WTC11 (cell line): ENCODE results near the gene ZNF740. TPM values are rescaled to one million over a fixed set of nuclear protein-coding genes. Genes with fewer than 3 reads are reported as not detected.

ENCODE experiments used
- ATAC-seq: fragments of 200-7000 bp; cut with Tn5 transposase; 2 replicates; pipeline ENCODE4 v1.10.0; 2021; ENCODE audit warnings: mild to moderate bottlenecking, moderate library complexity
- CTCF ChIA-PET: fragments of 300-600 bp; sonication (Branson Sonifier 250); formaldehyde crosslinking; loops from one replicate; lab custom pipeline; 2021; ENCODE audit warnings: antibody characterized with exemption; lab: Charles Lee
- POLR2A ChIA-PET: fragments of 350-600 bp; sonication (Branson Sonifier 250); formaldehyde crosslinking; loops from one replicate; lab custom pipeline; 2021; ENCODE audit warnings: antibody characterized with exemption; lab: Charles Lee
- DNase-seq: peaks from one replicate; pipeline ENCODE4 v3.0.0; 2021; ENCODE audit warnings: low spot score
- H3K27ac Mint-ChIP-seq: 2 replicates; pipeline ENCODE4 v1.8.0; 2021; ENCODE audit warnings: mixed read lengths
- H3K27me3 Mint-ChIP-seq: 2 replicates; pipeline ENCODE4 v1.8.0; 2021; ENCODE audit warnings: low read depth, mild to moderate bottlenecking, moderate library complexity, mixed read lengths
- H3K36me3 Mint-ChIP-seq: 2 replicates; pipeline ENCODE4 v1.8.0; 2021; ENCODE audit warnings: mixed read lengths
- H3K4me1 Mint-ChIP-seq: 2 replicates; pipeline ENCODE4 v1.8.0; 2022; ENCODE audit warnings: mixed read lengths
- H3K4me3 Mint-ChIP-seq: 2 replicates; pipeline ENCODE4 v1.8.0; 2021; ENCODE audit warnings: mild to moderate bottlenecking, moderate library complexity, mixed read lengths
- H3K9me3 Mint-ChIP-seq: 2 replicates; pipeline ENCODE4 v1.8.0; 2021; ENCODE audit warnings: mixed read lengths
- CREB1 ChIP-seq: sonication (generic); formaldehyde crosslinking; IDR thresholded peaks from 2 replicates; pipeline ENCODE4 v1.8.0; 2023; ENCODE audit warnings: mild to moderate bottlenecking, missing genetic modification reagents
- FOXJ3 ChIP-seq: sonication (generic); formaldehyde crosslinking; IDR thresholded peaks from 2 replicates; pipeline ENCODE4 v1.9.0; 2021; ENCODE audit warnings: missing genetic modification reagents, mild to moderate bottlenecking, borderline replicate concordance
- JAZF1 ChIP-seq: fragments of 250-450 bp; sonication (Bioruptor Pico); IDR thresholded peaks from 2 replicates; pipeline ENCODE4 v1.9.0; 2021; ENCODE audit warnings: moderate library complexity, mild to moderate bottlenecking, inconsistent platforms
- KAT7 ChIP-seq: sonication (generic); formaldehyde crosslinking; IDR thresholded peaks from 2 replicates; pipeline ENCODE4 v1.8.1; 2023; ENCODE audit warnings: missing genetic modification reagents, mild to moderate bottlenecking, borderline replicate concordance
- MYBL2 ChIP-seq: sonication (generic); formaldehyde crosslinking; IDR thresholded peaks from 2 replicates; pipeline ENCODE4 v1.8.1; 2023; ENCODE audit warnings: mild to moderate bottlenecking, moderate library complexity, missing genetic modification reagents
- PRRX2 ChIP-seq: fragments of 250-450 bp; sonication (Bioruptor Pico); IDR thresholded peaks from 2 replicates; pipeline ENCODE4 v1.8.0; 2021; ENCODE audit warnings: mild to moderate bottlenecking
- TP53 ChIP-seq: sonication (generic); formaldehyde crosslinking; IDR thresholded peaks from 2 replicates; pipeline ENCODE4 v1.8.1; 2023; ENCODE audit warnings: mild to moderate bottlenecking, missing genetic modification reagents
- ZNF232 ChIP-seq: sonication (generic); formaldehyde crosslinking; IDR thresholded peaks from 2 replicates; pipeline ENCODE4 v1.8.0; 2022; ENCODE audit warnings: mild to moderate bottlenecking, missing genetic modification reagents
- ZNF317 ChIP-seq: sonication (generic); formaldehyde crosslinking; IDR thresholded peaks from 2 replicates; pipeline ENCODE4 v1.8.1; 2023; ENCODE audit warnings: low read depth, mild to moderate bottlenecking, moderate library complexity, missing genetic modification reagents, borderline replicate concordance
- ZNF423 ChIP-seq: fragments of 250-450 bp; sonication (Bioruptor Pico); IDR thresholded peaks from 2 replicates; pipeline ENCODE4 v2.1.2; 2022; ENCODE audit warnings: mild to moderate bottlenecking, moderate library complexity
- total RNA-seq: library from RNA; stranded (reverse); gene quantifications from 3 replicates; pipeline ENCODE4 v1.2.3, GENCODE V29; 2021
- TF ChIP-seq, protein P1 (sequence below): fragments of 250-450 bp; sonication (Bioruptor Pico); IDR thresholded peaks from 2 replicates; pipeline ENCODE4 v2.1.2; 2022; ENCODE audit warnings: mild to moderate bottlenecking, moderate library complexity
- TF ChIP-seq, protein P2 (sequence below): sonication (generic); formaldehyde crosslinking; IDR thresholded peaks from 2 replicates; pipeline ENCODE4 v1.8.0; 2022; ENCODE audit warnings: missing genetic modification reagents
- TF ChIP-seq, protein P3 (sequence below): fragments of 250-450 bp; sonication (Bioruptor Pico); conservative IDR thresholded peaks from 2 replicates; pipeline ENCODE4 v1.9.0; 2021; ENCODE audit warnings: mild to moderate bottlenecking
- TF ChIP-seq, protein P4 (sequence below): fragments of 250-450 bp; sonication (Bioruptor Pico); IDR thresholded peaks from 2 replicates; pipeline ENCODE4 v1.9.0; 2021; ENCODE audit warnings: moderate library complexity, mild to moderate bottlenecking, inconsistent platforms, borderline replicate concordance
- TF ChIP-seq, protein P5 (sequence below): sonication (generic); formaldehyde crosslinking; IDR thresholded peaks from 2 replicates; pipeline ENCODE4 v1.8.1; 2023; ENCODE audit warnings: mild to moderate bottlenecking, missing genetic modification reagents
- TF ChIP-seq, protein P6 (sequence below): sonication (generic); formaldehyde crosslinking; IDR thresholded peaks from 2 replicates; pipeline ENCODE4 v1.8.1; 2023; ENCODE audit warnings: mild to moderate bottlenecking, missing genetic modification reagents, moderate library complexity

The ZNF740 gene
- total RNA-seq, 1 experiment from 2014 or later = 26.6 TPM

DNA sequence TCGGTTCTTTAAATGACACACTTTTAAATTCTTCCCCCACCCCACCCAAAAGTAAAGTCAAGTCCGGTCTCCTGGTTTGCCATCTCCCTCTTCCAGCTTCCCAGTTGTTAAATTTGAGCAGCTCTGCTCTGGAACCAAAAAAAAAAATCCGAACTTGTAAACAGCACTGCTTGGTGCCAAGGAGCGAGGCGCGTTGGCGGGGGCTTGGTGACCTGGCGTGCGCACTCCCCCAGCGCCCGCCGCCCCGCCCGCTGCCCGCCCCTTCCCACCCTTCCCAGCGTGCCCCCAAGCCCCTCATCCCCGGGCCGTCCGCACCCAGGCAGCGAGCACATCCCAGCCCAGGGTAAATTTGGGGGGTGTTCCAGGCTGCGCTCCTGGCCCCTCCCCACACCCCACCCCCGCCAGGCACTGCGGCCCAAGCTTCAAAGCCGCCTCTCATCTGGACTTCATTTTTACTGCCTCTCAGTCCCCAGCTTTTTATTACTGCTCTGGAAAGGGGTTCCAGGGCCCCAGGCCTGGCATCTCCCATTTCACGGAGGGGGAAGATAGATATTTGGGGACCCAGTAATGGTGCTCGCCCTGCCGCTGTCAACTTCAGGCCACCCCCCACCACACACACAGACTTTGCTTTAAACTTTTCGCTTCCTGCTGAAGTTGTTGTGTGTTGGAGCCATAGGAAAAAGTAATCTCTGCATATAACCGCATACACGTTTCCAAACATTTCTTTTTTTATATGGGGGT, 38.2 kb downstream of the ZNF740 start:
- Mint-ChIP-seq H3K4me3 (peak overlapping the region; percentile 90), H3K4me1 (peaks cover 75% of the 10 kb centered on the region), H3K27me3 (peaks cover 7% of the 10 kb centered on the region; the same call in 1 of the 2 replicates), H3K36me3 (peaks cover 6% of the 10 kb centered on the region; the same call in 1 of the 2 replicates), H3K9me3 (no peaks in the 10 kb centered on the region), H3K27ac (peak overlapping the region; percentile 52)
- ATAC-seq = no peak
- DNase-seq = no peak
- ChIA-PET POLR2A (interaction anchor here (0.7 to 1.0 kb wide), 2 partner anchors 28 to 33 kb away, joined by 3 to 4 read pairs; a partner anchor contains a TSS), CTCF (interaction anchor here (0.6 to 12.2 kb wide), 13 partner anchors 15 to 171 kb away, joined by 3 to 333 read pairs (median 13); partner anchors contain the start of genes AAAS, ESPL1 and SPRYD3)
- TF ChIP-seq, protein P1, sequence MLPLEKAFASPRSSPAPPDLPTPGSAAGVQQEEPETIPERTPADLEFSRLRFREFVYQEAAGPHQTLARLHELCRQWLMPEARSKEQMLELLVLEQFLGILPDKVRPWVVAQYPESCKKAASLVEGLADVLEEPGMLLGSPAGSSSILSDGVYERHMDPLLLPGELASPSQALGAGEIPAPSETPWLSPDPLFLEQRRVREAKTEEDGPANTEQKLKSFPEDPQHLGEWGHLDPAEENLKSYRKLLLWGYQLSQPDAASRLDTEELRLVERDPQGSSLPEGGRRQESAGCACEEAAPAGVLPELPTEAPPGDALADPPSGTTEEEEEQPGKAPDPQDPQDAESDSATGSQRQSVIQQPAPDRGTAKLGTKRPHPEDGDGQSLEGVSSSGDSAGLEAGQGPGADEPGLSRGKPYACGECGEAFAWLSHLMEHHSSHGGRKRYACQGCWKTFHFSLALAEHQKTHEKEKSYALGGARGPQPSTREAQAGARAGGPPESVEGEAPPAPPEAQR (CRISPR knock-in tag) = no peak
- TF ChIP-seq, protein P2, sequence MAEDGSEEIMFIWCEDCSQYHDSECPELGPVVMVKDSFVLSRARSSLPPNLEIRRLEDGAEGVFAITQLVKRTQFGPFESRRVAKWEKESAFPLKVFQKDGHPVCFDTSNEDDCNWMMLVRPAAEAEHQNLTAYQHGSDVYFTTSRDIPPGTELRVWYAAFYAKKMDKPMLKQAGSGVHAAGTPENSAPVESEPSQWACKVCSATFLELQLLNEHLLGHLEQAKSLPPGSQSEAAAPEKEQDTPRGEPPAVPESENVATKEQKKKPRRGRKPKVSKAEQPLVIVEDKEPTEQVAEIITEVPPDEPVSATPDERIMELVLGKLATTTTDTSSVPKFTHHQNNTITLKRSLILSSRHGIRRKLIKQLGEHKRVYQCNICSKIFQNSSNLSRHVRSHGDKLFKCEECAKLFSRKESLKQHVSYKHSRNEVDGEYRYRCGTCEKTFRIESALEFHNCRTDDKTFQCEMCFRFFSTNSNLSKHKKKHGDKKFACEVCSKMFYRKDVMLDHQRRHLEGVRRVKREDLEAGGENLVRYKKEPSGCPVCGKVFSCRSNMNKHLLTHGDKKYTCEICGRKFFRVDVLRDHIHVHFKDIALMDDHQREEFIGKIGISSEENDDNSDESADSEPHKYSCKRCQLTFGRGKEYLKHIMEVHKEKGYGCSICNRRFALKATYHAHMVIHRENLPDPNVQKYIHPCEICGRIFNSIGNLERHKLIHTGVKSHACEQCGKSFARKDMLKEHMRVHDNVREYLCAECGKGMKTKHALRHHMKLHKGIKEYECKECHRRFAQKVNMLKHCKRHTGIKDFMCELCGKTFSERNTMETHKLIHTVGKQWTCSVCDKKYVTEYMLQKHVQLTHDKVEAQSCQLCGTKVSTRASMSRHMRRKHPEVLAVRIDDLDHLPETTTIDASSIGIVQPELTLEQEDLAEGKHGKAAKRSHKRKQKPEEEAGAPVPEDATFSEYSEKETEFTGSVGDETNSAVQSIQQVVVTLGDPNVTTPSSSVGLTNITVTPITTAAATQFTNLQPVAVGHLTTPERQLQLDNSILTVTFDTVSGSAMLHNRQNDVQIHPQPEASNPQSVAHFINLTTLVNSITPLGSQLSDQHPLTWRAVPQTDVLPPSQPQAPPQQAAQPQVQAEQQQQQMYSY = peak; percentile 63; the same call in 1 of the 2 replicates

DNA sequence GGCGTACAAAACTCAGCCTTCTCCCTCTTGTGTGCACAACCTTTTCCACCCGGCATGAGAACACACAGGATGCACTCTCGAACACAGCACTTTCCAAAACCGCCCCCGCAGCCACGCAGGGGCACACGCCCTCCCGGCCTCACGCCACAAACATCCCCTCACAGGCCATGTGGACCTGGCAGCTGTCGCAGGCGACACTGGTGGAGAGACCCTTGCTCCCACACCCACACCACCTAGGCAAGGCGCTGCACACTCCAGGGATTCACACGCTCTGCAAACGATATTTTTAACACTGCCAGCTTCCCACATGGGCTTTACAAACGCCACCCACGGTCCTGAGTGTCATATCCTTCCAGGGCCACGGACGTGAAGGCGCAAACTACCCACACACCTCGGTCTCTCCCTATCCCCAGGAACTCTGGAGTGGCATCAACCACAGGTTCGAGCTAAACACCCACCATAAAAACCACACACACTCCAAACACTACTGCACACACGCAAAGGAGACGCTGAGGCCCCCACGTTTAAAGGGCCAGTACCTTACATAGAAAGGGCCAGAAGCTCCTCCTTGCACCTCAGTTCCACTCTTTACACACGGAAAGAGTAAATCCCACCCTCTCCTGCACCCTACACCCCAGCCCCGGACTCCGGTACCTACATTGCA, 38.9 kb downstream of the ZNF740 start:
- peaks cover 7% of the 10 kb centered on the region; the same call in 1 of the 2 replicates for H3K27me3 Mint-ChIP-seq
- ChIA-PET POLR2A (interaction anchor here (0.9 to 1.3 kb wide), 3 partner anchors 12 to 32 kb away, joined by 6 read pairs; a partner anchor contains a TSS), CTCF (interaction anchor here (0.7 to 12.2 kb wide), 14 partner anchors 7 to 202 kb away, joined by 3 to 333 read pairs (median 9); partner anchors contain the start of genes ESPL1 and SP1)
- H3K36me3 Mint-ChIP-seq = peaks cover 2% of the 10 kb centered on the region; the same call in 1 of the 2 replicates
- ATAC-seq (no peak), DNase-seq (no peak)
- H3K27ac Mint-ChIP-seq = peak overlapping the region; percentile 28; the same call in 1 of the 2 replicates
- peak overlapping the region; percentile 90 for H3K4me3 Mint-ChIP-seq
- H3K4me1 Mint-ChIP-seq = peaks cover 75% of the 10 kb centered on the region
- no peaks in the 10 kb centered on the region for H3K9me3 Mint-ChIP-seq
- TF ChIP-seq, protein P3, sequence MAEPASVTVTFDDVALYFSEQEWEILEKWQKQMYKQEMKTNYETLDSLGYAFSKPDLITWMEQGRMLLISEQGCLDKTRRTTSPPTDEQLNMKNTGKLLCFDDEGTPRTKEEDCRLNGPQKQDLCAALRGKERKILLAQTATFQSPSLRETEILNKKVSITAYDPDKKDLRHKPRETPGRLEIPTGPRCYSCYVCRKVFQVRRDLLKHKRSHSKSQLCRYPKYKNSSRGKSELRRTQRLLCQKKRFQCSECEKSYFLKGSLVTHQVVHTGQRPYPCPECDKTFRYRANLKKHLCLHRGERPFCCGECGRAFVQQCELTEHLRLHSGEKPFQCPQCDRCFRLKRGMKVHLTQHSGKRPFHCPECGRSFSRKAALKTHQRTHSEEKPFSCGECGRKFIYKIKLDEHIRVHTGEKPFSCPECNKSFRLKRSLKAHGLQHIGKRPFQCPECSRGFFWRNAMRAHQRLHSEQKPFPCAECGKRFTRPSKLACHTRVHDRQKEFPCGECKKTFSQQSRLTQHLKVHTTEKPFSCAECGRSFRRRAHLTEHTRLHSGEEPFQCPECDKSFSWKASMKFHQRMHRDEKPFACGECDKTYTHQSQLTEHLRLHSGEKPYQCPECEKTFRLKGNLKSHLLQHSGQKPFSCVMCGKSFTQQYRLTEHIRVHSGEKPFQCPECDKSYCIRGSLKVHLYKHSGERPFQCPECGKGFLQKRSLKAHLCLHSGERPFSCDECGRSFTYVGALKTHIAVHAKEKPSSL (CRISPR knock-in tag) = no peak
- TF ChIP-seq JAZF1 (CRISPR knock-in tag) (no peak), FOXJ3 (no peak)
- TF ChIP-seq, all 79 proteins: peak for 0

DNA sequence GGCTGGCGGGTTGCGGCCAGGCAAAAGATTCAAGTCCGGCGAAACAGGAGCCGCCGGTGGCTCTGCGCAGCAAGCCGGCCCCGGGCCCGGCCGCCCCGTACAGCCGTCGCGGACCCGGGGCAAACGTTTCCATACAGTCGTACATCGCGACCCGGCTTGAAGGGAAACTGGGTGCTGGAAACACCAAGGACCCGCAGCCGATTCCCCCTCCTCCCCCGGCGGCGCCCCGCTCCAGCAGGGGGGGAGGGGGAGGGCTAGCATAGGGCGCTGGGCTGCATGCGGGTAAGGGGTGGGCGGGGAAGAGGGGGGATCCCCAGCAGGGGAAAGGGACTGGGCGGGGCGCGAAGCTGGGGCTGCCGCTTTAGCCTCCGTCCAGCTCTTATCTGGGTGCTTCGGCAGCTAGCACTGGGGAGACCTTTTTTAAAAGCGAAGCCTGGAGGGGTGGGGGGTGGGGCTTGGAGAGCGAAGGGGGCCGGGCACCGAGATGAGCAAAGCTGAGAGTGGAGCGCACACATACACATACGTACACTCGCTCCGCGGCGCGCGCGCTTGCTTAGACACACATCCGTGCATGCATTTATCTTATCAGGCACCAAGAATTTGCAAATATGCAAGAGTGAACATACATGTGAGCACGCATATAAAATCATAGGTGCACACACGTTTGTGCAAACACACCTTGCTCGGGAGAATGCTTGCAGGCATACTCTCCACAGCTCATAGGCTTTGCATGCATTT, 39.6 kb downstream of the ZNF740 start:
- Mint-ChIP-seq H3K27me3 (peaks cover 7% of the 10 kb centered on the region; the same call in 1 of the 2 replicates), H3K36me3 (no peaks in the 10 kb centered on the region), H3K9me3 (no peaks in the 10 kb centered on the region), H3K27ac (peak overlapping the region; percentile 98), H3K4me1 (peaks cover 75% of the 10 kb centered on the region), H3K4me3 (peak overlapping the region; percentile 90)
- DNase-seq (peak; percentile 67), ATAC-seq (peak; percentile 0)
- ChIA-PET CTCF (interaction anchor here (0.6 to 2.7 kb wide), 17 partner anchors 8 to 201 kb away, joined by 3 to 15 read pairs (median 7); partner anchors contain the start of genes ESPL1, PFDN5 and SP1), POLR2A (interaction anchor here (0.9 to 2.4 kb wide), 5 partner anchors 11 to 40 kb away, joined by 3 to 7 read pairs (median 6); partner anchors contain the start of genes CSAD and ZNF740)
- TF ChIP-seq, protein P4, sequence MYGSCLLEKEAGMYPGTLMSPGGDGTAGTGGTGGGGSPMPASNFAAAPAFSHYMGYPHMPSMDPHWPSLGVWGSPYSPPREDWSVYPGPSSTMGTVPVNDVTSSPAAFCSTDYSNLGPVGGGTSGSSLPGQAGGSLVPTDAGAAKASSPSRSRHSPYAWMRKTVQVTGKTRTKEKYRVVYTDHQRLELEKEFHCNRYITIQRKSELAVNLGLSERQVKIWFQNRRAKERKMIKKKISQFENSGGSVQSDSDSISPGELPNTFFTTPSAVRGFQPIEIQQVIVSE (CRISPR knock-in tag) = no peak
- TF ChIP-seq CREB1 (CRISPR knock-in tag) (no peak), KAT7 (CRISPR knock-in tag) (0 out of 2 replicates have a peak, but pooled peaks have one; percentile 59), MYBL2 (CRISPR knock-in tag) (no peak), ZNF423 (CRISPR knock-in tag) (no peak), ZNF232 (CRISPR knock-in tag) (0 out of 2 replicates have a peak, but pooled peaks have one; percentile 28), PRRX2 (CRISPR knock-in tag) (no peak), TP53 (CRISPR knock-in tag) (0 out of 2 replicates have a peak, but pooled peaks have one; percentile 31), ZNF317 (CRISPR knock-in tag) (no peak)
- TF ChIP-seq, protein P5, sequence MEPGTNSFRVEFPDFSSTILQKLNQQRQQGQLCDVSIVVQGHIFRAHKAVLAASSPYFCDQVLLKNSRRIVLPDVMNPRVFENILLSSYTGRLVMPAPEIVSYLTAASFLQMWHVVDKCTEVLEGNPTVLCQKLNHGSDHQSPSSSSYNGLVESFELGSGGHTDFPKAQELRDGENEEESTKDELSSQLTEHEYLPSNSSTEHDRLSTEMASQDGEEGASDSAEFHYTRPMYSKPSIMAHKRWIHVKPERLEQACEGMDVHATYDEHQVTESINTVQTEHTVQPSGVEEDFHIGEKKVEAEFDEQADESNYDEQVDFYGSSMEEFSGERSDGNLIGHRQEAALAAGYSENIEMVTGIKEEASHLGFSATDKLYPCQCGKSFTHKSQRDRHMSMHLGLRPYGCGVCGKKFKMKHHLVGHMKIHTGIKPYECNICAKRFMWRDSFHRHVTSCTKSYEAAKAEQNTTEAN (CRISPR knock-in tag) = peak; percentile 17; the same call in 1 of the 2 replicates
- TF ChIP-seq, protein P6, sequence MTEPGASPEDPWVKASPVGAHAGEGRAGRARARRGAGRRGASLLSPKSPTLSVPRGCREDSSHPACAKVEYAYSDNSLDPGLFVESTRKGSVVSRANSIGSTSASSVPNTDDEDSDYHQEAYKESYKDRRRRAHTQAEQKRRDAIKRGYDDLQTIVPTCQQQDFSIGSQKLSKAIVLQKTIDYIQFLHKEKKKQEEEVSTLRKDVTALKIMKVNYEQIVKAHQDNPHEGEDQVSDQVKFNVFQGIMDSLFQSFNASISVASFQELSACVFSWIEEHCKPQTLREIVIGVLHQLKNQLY = no peak
